H1 (cell line): Measurements from ENCODE around the gene ORC5. TPM values are rescaled to one million over a fixed set of nuclear protein-coding genes. Genes with fewer than 3 reads are reported as not detected.

Experiments
- BCL11A ChIP-seq, 2 experiments: IDR thresholded peaks; one replicate each; pipeline ENCODE4 v1.6.1; 2011; ENCODE audit warnings: low read depth in 2 of 2, low read length in 2 of 2, mild to moderate bottlenecking in 2 of 2
- CHD7 ChIP-seq: fragments of 300-600 bp; sonication (generic); IDR thresholded peaks from 2 replicates; pipeline ENCODE4 v1.7.1; 2012; ENCODE audit warnings: low read length, moderate library complexity, mild to moderate bottlenecking, inconsistent platforms; ENCODE audit not compliant: insufficient replicate concordance
- RNF2 ChIP-seq: fragments of 200-900, 300-1000 bp; sonication (generic); IDR thresholded peaks from 2 replicates; pipeline ENCODE4 v1.7.1; 2016; ENCODE audit warnings: borderline replicate concordance, low read depth, mild to moderate bottlenecking, antibody characterized with exemption, low read length; ENCODE audit not compliant: poor library complexity, severe bottlenecking; ENCODE audit errors: missing control alignments
- polyA plus RNA-seq, 7 experiments: library from polyadenylated mRNA; depleted of rRNA in 3 of 7; stranded (reverse) in 5 of 7; unstranded in 2 of 7; fragments of >200 nt in 5 of 7; fragments of 200-250 nt in 2 of 7; gene quantifications; 1 replicate in 5 of 7; 2 replicates in 1 of 7; 4 replicates in 1 of 7; pipeline versions ENCODE4 v1.2.1 to v1.2.3, GENCODE V29; 2011 to 2013; ENCODE audit warnings: missing spikeins in 2 of 7, mixed read lengths in 2 of 7
- total RNA-seq: library from RNA; stranded (reverse); fragmentation: NEBNext Ultra II Directional; extraction: Animal tissue kit (Norgen Biotek cat#: 25700); gene quantifications from 2 replicates; pipeline ENCODE4 v1.2.1, GENCODE V29; 2021

ORC5 gene
- total and polyA plus RNA-seq, 2 of the 8 experiments (the other 6 are each of a cell fraction or from before 2014, with no cell fraction given) = 7.7 to 19.9 TPM

- TF ChIP-seq CHD7 = no peak
- TF ChIP-seq BCL11A (IDR thresholded peaks at IDR 0.05; ENCODE audit: low read depth in 2 of 2, low read length in 2 of 2) = no peak
- TF ChIP-seq RNF2 = no peak
These were observed 95.2 kb downstream of the ORC5 start (continued) for GRCh38 chr7:104112623-104113022.
